Glutamatergic neuron (in vitro differentiated cells): Measurements from ENCODE around the gene CNOT9. TPM values are rescaled to one million over a fixed set of nuclear protein-coding genes. Genes with fewer than 3 reads are reported as not detected.

Experiments
- DNase-seq: peaks from one replicate; pipeline ENCODE4 v3.0.0; 2022
- H3K27ac Mint-ChIP-seq: one replicate; pipeline ENCODE4 v1.8.0; 2020; ENCODE audit warnings: mild to moderate bottlenecking, mixed read lengths, inconsistent platforms; ENCODE audit not compliant: unreplicated experiment
- H3K27me3 Mint-ChIP-seq: one replicate; pipeline ENCODE4 v1.8.0; 2020; ENCODE audit warnings: mild to moderate bottlenecking, moderate library complexity, mixed read lengths, inconsistent platforms; ENCODE audit not compliant: unreplicated experiment
- H3K36me3 Mint-ChIP-seq: one replicate; pipeline ENCODE4 v1.8.0; 2020; ENCODE audit warnings: mild to moderate bottlenecking, mixed read lengths, inconsistent platforms; ENCODE audit not compliant: unreplicated experiment
- H3K4me1 Mint-ChIP-seq: one replicate; pipeline ENCODE4 v1.8.0; 2020; ENCODE audit warnings: mild to moderate bottlenecking, low read depth, mixed read lengths, inconsistent platforms; ENCODE audit not compliant: unreplicated experiment
- H3K4me3 Mint-ChIP-seq: one replicate; pipeline ENCODE4 v1.8.0; 2020; ENCODE audit warnings: mild to moderate bottlenecking, mixed read lengths, inconsistent platforms; ENCODE audit not compliant: unreplicated experiment
- H3K9me3 Mint-ChIP-seq: one replicate; pipeline ENCODE4 v1.8.0; 2020; ENCODE audit warnings: mild to moderate bottlenecking, moderate library complexity, mixed read lengths, inconsistent platforms; ENCODE audit not compliant: unreplicated experiment
- CTCF ChIP-seq: fragments of 200-600 bp; sonication (generic); IDR thresholded peaks from one replicate; pipeline ENCODE4 v1.5.0; 2021; ENCODE audit not compliant: partially characterized antibody, unreplicated experiment
- total RNA-seq: library from RNA; stranded (reverse); fragmentation: NEBNext Ultra II Directional; extraction: Animal tissue kit (Norgen Biotek cat#: 25700); gene quantifications from one replicate; pipeline ENCODE4 v1.2.1, GENCODE V29; 2021; ENCODE audit not compliant: unreplicated experiment

CNOT9 gene
- total RNA-seq, 1 donor from 2014 or later: 58.1 TPM

- no peak for TF ChIP-seq CTCF
- no peaks in the 10 kb centered on the region for H3K9me3 Mint-ChIP-seq
- no peak overlapping the region for H3K4me3 Mint-ChIP-seq
- no peak for DNase-seq
- no peak overlapping the region for H3K27ac Mint-ChIP-seq
- H3K36me3 Mint-ChIP-seq: no peaks in the 10 kb centered on the region
- no peaks in the 10 kb centered on the region for H3K4me1 Mint-ChIP-seq
- peaks cover 4% of the 10 kb centered on the region for H3K27me3 Mint-ChIP-seq
These were observed 47.3 kb downstream of the CNOT9 start for GRCh38 chr2:218615868-218616315.

- no peak for TF ChIP-seq CTCF
- Mint-ChIP-seq H3K9me3 (no peaks in the 10 kb centered on the region), H3K4me3 (no peak overlapping the region), H3K4me1 (no peaks in the 10 kb centered on the region), H3K27ac (no peak overlapping the region), H3K36me3 (no peaks in the 10 kb centered on the region), H3K27me3 (no peaks in the 10 kb centered on the region)
- DNase-seq: no peak
These were observed 49.6 kb downstream of the CNOT9 start for GRCh38 chr2:218618102-218618860.

GRCh38 chr2:218621007-218621406 is 52.4 kb downstream of the CNOT9 start:
- no peak overlapping the region for H3K27ac Mint-ChIP-seq
- H3K9me3 Mint-ChIP-seq: no peaks in the 10 kb centered on the region
- no peaks in the 10 kb centered on the region for H3K27me3 Mint-ChIP-seq
- H3K4me1 Mint-ChIP-seq: no peaks in the 10 kb centered on the region
- no peak overlapping the region for H3K4me3 Mint-ChIP-seq
- no peak for TF ChIP-seq CTCF
- H3K36me3 Mint-ChIP-seq: no peaks in the 10 kb centered on the region
- no peak for DNase-seq

DNA sequence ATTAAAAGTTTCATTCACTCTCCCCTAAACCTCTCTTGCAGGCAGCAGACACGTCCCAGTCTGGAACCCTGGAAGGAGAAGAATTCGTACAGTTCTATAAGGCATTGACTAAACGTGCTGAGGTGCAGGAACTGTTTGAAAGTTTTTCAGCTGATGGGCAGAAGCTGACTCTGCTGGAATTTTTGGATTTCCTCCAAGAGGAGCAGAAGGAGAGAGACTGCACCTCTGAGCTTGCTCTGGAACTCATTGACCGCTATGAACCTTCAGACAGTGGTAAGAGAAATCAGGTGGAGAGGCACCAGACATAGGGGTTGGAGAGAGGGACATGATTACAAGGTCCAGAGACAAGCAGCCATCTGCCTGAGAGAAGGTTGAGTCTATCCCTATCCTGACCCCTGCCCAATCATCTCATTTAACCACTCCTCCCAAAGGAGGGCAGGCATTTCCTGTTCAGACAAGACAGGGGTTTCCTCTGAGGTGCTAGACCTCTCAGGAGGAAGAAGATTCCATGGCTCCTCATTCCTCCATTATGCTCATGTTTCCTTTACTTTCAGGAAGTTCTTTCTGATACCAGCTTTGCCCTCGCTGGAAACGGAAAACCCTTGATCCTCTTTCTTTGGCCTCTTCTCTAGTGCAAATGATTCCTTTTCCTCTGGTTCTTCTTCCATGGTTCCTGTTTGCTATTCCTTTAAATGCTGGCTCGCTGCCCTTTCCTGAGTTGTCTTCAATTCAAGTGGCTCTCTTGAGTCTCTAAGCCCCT is 54.1 kb downstream of the CNOT9 start:
- Mint-ChIP-seq H3K36me3 (no peaks in the 10 kb centered on the region), H3K27me3 (no peaks in the 10 kb centered on the region), H3K9me3 (no peaks in the 10 kb centered on the region), H3K4me1 (no peaks in the 10 kb centered on the region), H3K4me3 (no peak overlapping the region), H3K27ac (no peak overlapping the region)
- no peak for TF ChIP-seq CTCF
- no peak for DNase-seq

DNA sequence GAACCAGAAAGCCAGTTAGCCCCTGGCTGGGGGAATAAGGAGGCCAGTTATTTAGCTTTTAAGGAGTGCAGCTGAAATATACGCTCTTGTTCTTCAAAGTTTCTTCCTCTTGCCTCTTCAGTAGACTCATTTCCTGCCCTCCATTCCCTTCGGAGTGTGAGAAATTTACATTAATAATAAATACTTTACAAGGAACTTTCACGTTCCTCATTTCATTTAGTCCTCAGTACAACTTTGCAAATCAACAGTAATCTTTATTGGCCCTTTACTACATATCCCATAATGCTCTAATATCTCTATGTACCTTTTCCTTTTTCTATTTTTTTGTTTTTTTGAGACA is 54.7 kb downstream of the CNOT9 start:
- Mint-ChIP-seq H3K9me3 (no peaks in the 10 kb centered on the region), H3K36me3 (no peaks in the 10 kb centered on the region), H3K4me3 (no peak overlapping the region), H3K27me3 (no peaks in the 10 kb centered on the region), H3K27ac (no peak overlapping the region), H3K4me1 (no peaks in the 10 kb centered on the region)
- TF ChIP-seq CTCF: no peak
- DNase-seq: no peak
